Measurements from ENCODE around the gene CYP1B1.

DNA sequence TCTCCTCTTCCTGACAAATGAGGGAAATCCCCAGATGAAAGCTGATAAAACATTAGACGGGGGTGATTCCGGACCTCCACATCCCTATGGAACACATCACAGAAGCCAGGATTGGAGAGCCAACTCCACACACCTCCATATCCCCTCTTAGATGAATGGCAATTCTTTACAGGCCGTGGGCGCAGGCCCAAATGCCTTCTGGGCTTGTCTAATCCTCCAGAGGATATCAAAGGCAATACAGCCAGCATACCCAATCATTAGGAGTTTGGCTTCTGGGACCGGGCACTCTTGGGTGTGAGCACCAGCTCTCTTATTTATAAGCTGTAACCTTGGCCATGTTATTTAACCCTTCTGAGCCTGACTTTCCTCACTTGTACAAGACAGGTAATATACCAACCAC is 15.0 kb upstream of the CYP1B1 start:
- TF ChIP-seq POLR2A (IDR thresholded peaks at IDR 0.05) = no peak
- TF ChIP-seq, protein P1, sequence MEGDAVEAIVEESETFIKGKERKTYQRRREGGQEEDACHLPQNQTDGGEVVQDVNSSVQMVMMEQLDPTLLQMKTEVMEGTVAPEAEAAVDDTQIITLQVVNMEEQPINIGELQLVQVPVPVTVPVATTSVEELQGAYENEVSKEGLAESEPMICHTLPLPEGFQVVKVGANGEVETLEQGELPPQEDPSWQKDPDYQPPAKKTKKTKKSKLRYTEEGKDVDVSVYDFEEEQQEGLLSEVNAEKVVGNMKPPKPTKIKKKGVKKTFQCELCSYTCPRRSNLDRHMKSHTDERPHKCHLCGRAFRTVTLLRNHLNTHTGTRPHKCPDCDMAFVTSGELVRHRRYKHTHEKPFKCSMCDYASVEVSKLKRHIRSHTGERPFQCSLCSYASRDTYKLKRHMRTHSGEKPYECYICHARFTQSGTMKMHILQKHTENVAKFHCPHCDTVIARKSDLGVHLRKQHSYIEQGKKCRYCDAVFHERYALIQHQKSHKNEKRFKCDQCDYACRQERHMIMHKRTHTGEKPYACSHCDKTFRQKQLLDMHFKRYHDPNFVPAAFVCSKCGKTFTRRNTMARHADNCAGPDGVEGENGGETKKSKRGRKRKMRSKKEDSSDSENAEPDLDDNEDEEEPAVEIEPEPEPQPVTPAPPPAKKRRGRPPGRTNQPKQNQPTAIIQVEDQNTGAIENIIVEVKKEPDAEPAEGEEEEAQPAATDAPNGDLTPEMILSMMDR (IDR thresholded peaks at IDR 0.05) = no peak

Measured in testis (tissue), 2 donors.